ENCODE data around the gene SPAG6.

The SPAG6 gene

GRCh38 chr10:22369434-22370072 is 24.3 kb downstream of the SPAG6 start (continued):
- TF ChIP-seq ZBTB11 (tag by site-specific recombination; conservative IDR thresholded peaks at IDR 0.05; ENCODE audit: low read depth) (no peak), PRDM4 (tag by site-specific recombination; IDR thresholded peaks at IDR 0.05) (no peak), AEBP2 (tag by site-specific recombination; IDR thresholded peaks at IDR 0.05; ENCODE audit: borderline replicate concordance) (no peak), ZBTB21 (tag by site-specific recombination; IDR thresholded peaks at IDR 0.05) (peak; percentile 93), ZNF585B (tag by site-specific recombination; IDR thresholded peaks at IDR 0.05) (no peak), ZNF843 (tag by site-specific recombination; IDR thresholded peaks at IDR 0.05) (0 out of 2 replicates have a peak, but pooled peaks have one; percentile 28), ZFP3 (tag by site-specific recombination; IDR thresholded peaks at IDR 0.05; ENCODE audit: low read depth) (no peak)

GRCh38 chr10:22370320-22370719 is 25.0 kb downstream of the SPAG6 start:
- Histone ChIP-seq H3K4me3 (ENCODE audit: low read depth, low read length) (no peak overlapping the region), H3K36me3 (ENCODE audit: control insufficient read depth in 2 of 2, insufficient read depth in 1 of 2, low read length in 2 of 2) (no peaks in the 10 kb centered on the region), H3K4me1 (ENCODE audit: control insufficient read depth, insufficient read depth, low read length) (no peaks in the 10 kb centered on the region), H3K9me3 (ENCODE audit: control insufficient read depth, insufficient read depth, low read depth, low read length) (no peaks in the 10 kb centered on the region), H3K27ac (ENCODE audit: extremely low read depth, low read depth, low read length) (no peak overlapping the region)
- ChIA-PET CTCF (interaction anchor here (0.6 to 0.8 kb wide), 2 partner anchors 26 to 154 kb away, joined by 3 read pairs; no protein-coding TSS in a partner anchor), POLR2A (no interaction called here)
- TF ChIP-seq ZNF843 (tag by site-specific recombination; IDR thresholded peaks at IDR 0.05) (no peak), GFI1B (tag by site-specific recombination; IDR thresholded peaks at IDR 0.05) (no peak), ZIC2 (tag by site-specific recombination; IDR thresholded peaks at IDR 0.05) (no peak), ZSCAN23 (tag by site-specific recombination; IDR thresholded peaks at IDR 0.05) (no peak), ZNF501 (tag by site-specific recombination; IDR thresholded peaks at IDR 0.05) (no peak), ZNF169 (tag by site-specific recombination; IDR thresholded peaks at IDR 0.05) (no peak), ZNF785 (tag by site-specific recombination; IDR thresholded peaks at IDR 0.05) (no peak), ZNF362 (tag by site-specific recombination; IDR thresholded peaks at IDR 0.05) (no peak), PRDM4 (tag by site-specific recombination; IDR thresholded peaks at IDR 0.05) (no peak), ZNF529 (tag by site-specific recombination; IDR thresholded peaks at IDR 0.05; ENCODE audit: insufficient replicate concordance) (no peak), ZNF266 (tag by site-specific recombination; IDR thresholded peaks at IDR 0.05; ENCODE audit: low read depth) (no peak), PBX3 (CRISPR knock-in tag; IDR thresholded peaks at IDR 0.05) (no peak), BCL6B (tag by site-specific recombination; IDR thresholded peaks at IDR 0.05) (no peak), ZNF274 (IDR thresholded peaks at IDR 0.05; ENCODE audit: low read length) (no peak), ZNF274 (tag by site-specific recombination; IDR thresholded peaks at IDR 0.05; ENCODE audit: borderline replicate concordance) (no peak), ZNF248 (tag by site-specific recombination; IDR thresholded peaks at IDR 0.05) (no peak), ZNF580 (tag by site-specific recombination; IDR thresholded peaks at IDR 0.05) (no peak)

All from HEK293 (cell line).